OCI-LY1 (cell line): ENCODE results near the gene KLHL35.

ENCODE experiments used
- H2AFZ ChIP-seq: fragments of 200-600 bp; sonication (generic), shearing (Covaris generic); 2 replicates; pipeline ENCODE4 v1.6.0; 2014; ENCODE audit warnings: antibody characterized with exemption, mild to moderate bottlenecking, low read length
- H3F3A ChIP-seq: fragments of 200-600 bp; sonication (generic), shearing (Covaris generic); 2 replicates; pipeline ENCODE4 v1.6.0; 2014; ENCODE audit warnings: mild to moderate bottlenecking, antibody characterized with exemption, low read length, moderate library complexity; ENCODE audit not compliant: insufficient read depth
- H3K27ac ChIP-seq: fragments of 200-600 bp; sonication (generic); 2 replicates; pipeline ENCODE4 v1.5.1; 2014; ENCODE audit warnings: low read length, mixed run types, mild to moderate bottlenecking, low read depth; ENCODE audit not compliant: poor library complexity, severe bottlenecking
- H3K27me3 ChIP-seq: fragments of 200-600 bp; sonication (generic); 2 replicates; pipeline ENCODE4 v1.6.0; 2014; ENCODE audit warnings: antibody characterized with exemption, mild to moderate bottlenecking, low read length, moderate library complexity; ENCODE audit not compliant: insufficient read depth
- H3K36me3 ChIP-seq: fragments of 200-600 bp; sonication (generic); 2 replicates; pipeline ENCODE4 v1.6.1; 2014; ENCODE audit warnings: mild to moderate bottlenecking, antibody characterized with exemption, low read length, moderate library complexity, mixed read lengths; ENCODE audit not compliant: insufficient read depth
- H3K4me1 ChIP-seq: fragments of 200-600 bp; sonication (generic); 2 replicates; pipeline ENCODE4 v1.5.1; 2014; ENCODE audit warnings: mild to moderate bottlenecking, low read length, moderate library complexity; ENCODE audit not compliant: insufficient read depth, severe bottlenecking
- H3K4me2 ChIP-seq: fragments of 200-600 bp; sonication (generic), shearing (Covaris generic); 2 replicates; pipeline ENCODE4 v1.6.1; 2014; ENCODE audit warnings: low read length
- H3K4me3 ChIP-seq: fragments of 200-600 bp; sonication (generic); 2 replicates; pipeline ENCODE4 v1.5.1; 2014; ENCODE audit warnings: low read length, low read depth, mild to moderate bottlenecking, mixed read lengths; ENCODE audit not compliant: poor library complexity, severe bottlenecking
- H3K79me2 ChIP-seq: fragments of 200-600 bp; shearing (Covaris generic); 2 replicates; pipeline ENCODE4 v1.6.1; 2016; ENCODE audit warnings: mixed run types, low read length, mixed read lengths; ENCODE audit not compliant: insufficient read depth
- H3K9ac ChIP-seq: fragments of 200-600 bp; sonication (generic), shearing (Covaris generic); 2 replicates; pipeline ENCODE4 v1.6.1; 2014; ENCODE audit warnings: mild to moderate bottlenecking, low read length, mixed read lengths
- H3K9me2 ChIP-seq: fragments of 200-600 bp; sonication (generic), shearing (Covaris generic); 2 replicates; pipeline ENCODE4 v1.6.1; 2014; ENCODE audit warnings: low read depth, mild to moderate bottlenecking, low read length, mixed read lengths
- H3K9me3 ChIP-seq: fragments of 200-600 bp; shearing (Covaris generic); 2 replicates; pipeline ENCODE4 v1.6.1; 2014; ENCODE audit warnings: low read length, mixed read lengths
- H4K20me1 ChIP-seq: fragments of 200-600 bp; sonication (generic), shearing (Covaris generic); 2 replicates; pipeline ENCODE4 v1.6.0; 2016; ENCODE audit warnings: mild to moderate bottlenecking, low read length; ENCODE audit not compliant: insufficient read depth
- CTCF ChIP-seq: fragments of 200-600 bp; sonication (generic), shearing (Covaris generic); IDR thresholded peaks from 2 replicates; pipeline ENCODE4 v1.5.1; 2017; ENCODE audit warnings: mild to moderate bottlenecking, antibody characterized with exemption, low read length, moderate library complexity, mixed read lengths
- EZH2 ChIP-seq: fragments of 200-600 bp; sonication (generic), shearing (Covaris generic); IDR thresholded peaks from 2 replicates; pipeline ENCODE4 v1.8.0; 2017; ENCODE audit warnings: borderline replicate concordance, mixed run types, mild to moderate bottlenecking, antibody characterized with exemption, low read length, moderate library complexity, mixed read lengths

The KLHL35 gene

DNA sequence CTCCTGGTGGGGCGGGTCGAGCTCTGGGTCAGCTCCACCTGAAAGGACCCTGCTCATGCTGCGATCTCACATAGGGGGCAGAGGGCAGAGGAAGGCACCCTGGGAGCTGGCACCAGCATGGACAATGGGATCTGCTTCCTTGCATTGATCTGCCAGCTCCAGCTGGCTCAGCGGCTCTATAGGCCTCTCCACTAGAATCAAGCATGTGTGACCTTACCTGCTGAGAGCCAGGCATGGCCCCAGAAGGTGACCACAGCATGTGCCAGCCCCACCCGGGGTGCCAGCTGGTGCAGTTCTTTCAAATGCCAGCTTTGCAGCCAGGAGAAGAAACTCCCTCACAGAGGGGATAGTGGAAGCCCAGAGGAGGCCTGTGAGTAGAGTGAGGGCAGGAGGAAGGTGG is 22.0 kb upstream of the KLHL35 start:
- Histone ChIP-seq H2AFZ (no peak overlapping the region), H4K20me1 (no peaks in the 10 kb centered on the region), H3K27me3 (peaks cover 16% of the 10 kb centered on the region; the same call in 1 of the 2 replicates), H3K4me1 (no peaks in the 10 kb centered on the region), H3K4me3 (no peak overlapping the region), H3K9ac (no peak overlapping the region), H3K27ac (no peak overlapping the region), H3K9me2 (no peaks in the 10 kb centered on the region), H3K36me3 (no peaks in the 10 kb centered on the region; the same call in 1 of the 2 replicates), H3K79me2 (no peaks in the 10 kb centered on the region), H3K9me3 (0 out of 2 replicates have a peak, but pooled peaks cover 4% of the 10 kb centered on the region), H3F3A (no peaks in the 10 kb centered on the region), H3K4me2 (no peak overlapping the region)
- TF ChIP-seq CTCF (no peak), EZH2 (no peak)

GRCh38 chr11:75453916-75454655 is 21.1 kb upstream of the KLHL35 start:
- Histone ChIP-seq H3K4me1 (no peaks in the 10 kb centered on the region), H4K20me1 (no peaks in the 10 kb centered on the region)

More at GRCh38 chr11:75453916-75454655, 21.1 kb upstream of the KLHL35 start:
- no peaks in the 10 kb centered on the region for H3K79me2 ChIP-seq
- no peak overlapping the region for H3K4me3 ChIP-seq
- H3K4me2 ChIP-seq = no peak overlapping the region
- H3K9me3 ChIP-seq = 0 out of 2 replicates have a peak, but pooled peaks cover 4% of the 10 kb centered on the region
- no peak overlapping the region for H3K27ac ChIP-seq
- H3K27me3 ChIP-seq = peaks cover 16% of the 10 kb centered on the region; the same call in 1 of the 2 replicates
- no peak overlapping the region for H2AFZ ChIP-seq
- no peaks in the 10 kb centered on the region for H3F3A ChIP-seq
- TF ChIP-seq CTCF = no peak
- TF ChIP-seq EZH2 = no peak
- H3K9me2 ChIP-seq = no peaks in the 10 kb centered on the region
- no peak overlapping the region for H3K9ac ChIP-seq
- H3K36me3 ChIP-seq = no peaks in the 10 kb centered on the region; the same call in 1 of the 2 replicates
